Ramos (cell line): ENCODE data around the gene NR5A2.

Experiments used
- in situ Hi-C: fragments of 300-500 bp; cut with MboI; formaldehyde crosslinking; loops from one replicate; pipeline ENCODE4 v1.14.3; 2022; ENCODE audit warnings: low sequenced_read_pairs; ENCODE audit not compliant: unreplicated experiment

Gene NR5A2

DNA sequence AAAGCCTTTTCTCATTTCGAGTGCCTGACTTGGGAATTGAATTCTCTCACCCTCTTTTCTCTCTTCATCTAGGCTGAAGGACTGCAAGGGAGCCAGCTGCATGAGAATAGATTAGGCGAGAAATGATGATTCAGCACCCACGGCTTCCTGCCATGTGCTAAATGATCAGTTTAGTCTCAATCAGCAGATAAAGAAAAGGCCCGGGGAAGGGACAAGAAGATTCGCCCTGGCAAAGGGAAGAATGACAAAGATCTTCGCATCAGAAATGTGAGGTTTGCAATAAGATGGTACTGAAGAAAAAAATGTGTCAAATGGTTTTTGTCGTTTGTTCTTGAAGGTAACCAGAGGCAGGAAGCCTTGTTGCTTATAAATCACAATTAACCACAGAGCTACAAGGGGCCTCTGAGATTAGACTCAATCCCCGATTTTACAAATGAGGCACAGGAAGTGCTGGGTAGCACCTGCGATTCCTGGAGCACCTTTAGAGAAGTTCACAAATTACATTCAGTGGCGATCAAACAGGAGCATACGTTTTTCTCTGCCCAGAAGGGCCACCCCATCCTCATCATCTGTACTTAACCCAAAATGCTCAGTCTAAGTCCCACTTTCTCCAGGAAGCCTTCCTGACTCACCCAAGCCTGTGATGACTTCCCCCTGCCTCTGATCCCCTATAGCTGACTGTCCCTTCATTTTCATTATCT lies 198.9 kb downstream of the NR5A2 start:
- in situ Hi-C loops, result no loop called here

DNA sequence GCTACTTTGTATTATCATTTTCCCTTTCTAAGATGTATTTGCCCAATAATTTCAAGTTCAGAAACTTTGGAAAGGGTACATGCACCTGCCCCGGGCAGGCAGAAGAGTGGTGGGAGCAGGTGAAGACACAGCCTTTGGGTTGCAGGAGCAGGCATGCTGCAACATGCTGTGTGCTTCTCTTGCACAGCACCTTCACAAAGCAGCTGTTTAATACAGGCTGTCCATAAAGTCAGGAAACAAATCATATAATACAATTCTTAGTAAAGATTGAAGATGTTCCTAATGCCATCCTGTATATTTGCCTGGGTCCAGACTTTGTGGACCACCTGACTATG lies 199.4 kb downstream of the NR5A2 start:
- in situ Hi-C loops, result no loop called here
